Stimulated activated CD8-positive, alpha-beta memory T cell treated with anti-CD3 and anti-CD28 coated beads, Interleukin-12 subunit alpha, Interleukin-12 subunit beta, amount 100 ng/mL, for 4 hours (primary cell): Measurements from ENCODE around the gene ZNF655.

Experiments
- DNase-seq: peaks from one replicate; pipeline ENCODE4 v3.0.0-alpha.2; 2020; ENCODE audit warnings: low read depth

Gene ZNF655

DNA sequence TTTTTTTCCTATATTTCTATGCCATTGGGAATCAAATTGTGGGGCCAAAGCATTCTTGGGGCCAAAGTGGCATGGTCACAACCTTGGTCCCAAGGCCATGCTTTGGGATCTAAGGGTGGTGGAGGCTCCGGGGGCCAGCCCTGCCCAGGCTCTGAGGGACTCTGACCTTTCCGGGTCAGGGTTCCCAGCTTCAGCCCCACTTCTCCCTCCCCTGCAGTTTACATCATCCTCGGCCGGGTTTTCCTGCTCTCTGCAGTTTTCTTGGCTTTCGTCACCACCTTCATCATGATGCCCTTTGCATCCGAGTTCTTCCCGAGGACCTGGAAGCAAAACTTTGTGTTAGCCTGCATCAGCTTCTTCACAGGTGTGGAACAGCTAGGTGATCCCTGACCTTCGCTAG lies 48.1 kb downstream of the ZNF655 start:
- no peak for DNase-seq

DNA sequence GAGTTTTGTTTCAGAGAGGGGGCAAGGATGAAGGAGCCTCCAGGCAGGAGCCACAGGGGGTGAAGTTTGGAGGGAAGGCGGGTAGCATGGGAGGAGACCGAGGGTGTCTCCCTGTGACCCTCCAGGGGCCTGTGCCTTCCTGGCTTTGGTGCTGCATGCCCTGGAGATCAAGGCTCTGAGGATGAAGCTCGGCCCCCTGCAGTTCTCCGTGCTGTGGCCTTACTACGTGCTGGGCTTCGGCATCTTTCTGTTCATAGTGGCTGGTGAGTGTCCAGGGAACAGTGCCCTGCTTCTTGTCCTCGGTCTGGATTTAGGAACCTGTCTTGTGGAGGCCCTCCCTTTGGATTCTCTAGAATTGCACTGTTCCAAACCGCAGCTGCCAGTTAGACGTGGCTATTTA lies 49.1 kb downstream of the ZNF655 start:
- no peak for DNase-seq

DNA sequence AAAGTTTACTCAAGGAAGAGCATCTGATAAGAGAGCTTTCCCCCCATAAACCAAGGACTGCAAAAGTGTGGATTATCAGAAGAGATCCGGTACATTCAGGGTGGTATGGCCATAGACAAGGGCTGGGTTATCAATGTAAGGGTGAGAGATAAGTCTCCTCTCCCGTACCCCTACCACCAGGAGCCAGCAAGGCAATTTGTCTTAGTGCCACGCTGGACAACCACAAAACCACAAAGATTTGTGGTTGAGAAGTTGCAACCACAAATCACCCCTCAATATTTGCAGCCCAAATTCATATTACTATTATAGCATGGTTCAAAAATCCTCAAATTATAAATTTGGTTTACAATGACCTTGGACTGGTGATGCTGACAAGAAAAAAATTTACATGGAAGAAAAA lies 56.1 kb downstream of the ZNF655 start:
- DNase-seq = no peak

DNA sequence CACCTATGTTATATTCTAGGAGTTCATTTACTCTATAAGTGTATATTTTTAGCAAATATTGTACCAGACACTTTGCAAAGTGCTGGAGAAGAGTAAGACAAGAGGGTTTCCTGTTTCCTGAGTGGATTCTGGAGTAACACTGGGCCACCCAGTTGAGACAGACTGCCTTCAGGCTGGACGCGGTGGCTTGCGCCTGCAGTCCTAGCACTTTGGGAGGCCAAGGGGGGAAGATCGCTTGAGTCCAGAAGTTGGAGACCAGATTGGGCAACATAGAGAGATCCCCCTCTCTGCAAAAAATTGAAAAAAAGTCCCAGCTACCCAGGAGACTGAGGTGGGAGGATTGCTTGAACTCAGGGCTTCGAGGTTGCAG lies 57.5 kb downstream of the ZNF655 start:
- DNase-seq = no peak

DNA sequence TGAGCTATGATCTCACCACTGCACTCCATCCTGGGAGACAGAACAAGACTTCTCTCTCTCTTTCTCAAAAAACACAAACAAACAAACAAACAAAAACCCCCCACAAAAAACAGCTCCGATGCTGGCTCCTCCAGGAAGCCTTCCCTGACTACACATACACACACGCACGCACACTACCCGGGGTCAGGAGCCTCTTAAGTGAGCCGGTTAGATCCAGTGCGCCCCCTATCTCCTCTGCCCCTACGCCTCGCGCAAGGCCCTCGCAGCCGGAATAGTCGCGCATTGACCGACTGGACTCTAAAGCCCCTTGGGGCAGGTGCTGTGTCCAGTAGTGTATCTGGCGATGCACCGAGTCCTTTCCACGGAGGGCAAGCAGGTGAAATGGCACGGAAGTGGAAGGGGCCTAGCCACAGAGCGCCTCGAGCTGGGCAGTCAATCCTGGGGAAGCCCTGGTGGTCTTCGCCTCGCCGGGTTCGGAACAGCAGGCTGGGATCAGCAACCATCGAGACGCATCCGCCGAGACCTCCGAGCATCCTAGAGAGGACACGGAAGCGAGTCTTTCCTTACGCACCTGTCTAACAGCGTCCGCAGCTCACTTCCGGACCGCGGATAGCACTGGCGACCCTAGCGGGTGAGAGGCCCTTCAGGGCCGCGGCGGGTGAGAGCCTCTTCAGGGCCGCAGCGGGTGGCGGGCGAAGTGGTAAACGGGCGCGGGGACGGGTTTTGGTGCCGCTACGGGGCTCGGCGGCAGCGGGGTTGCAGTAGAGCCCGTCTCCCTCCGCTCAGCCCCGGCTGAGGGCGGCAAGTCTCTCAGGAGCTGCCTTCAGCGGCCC lies 58.1 kb downstream of the ZNF655 start, which contains the start of gene ZSCAN25:
Gene ZSCAN25, plus strand, starts transcription at position 588 of the 833 bp plus-strand sequence. CDS start 2,661 bp downstream, outside the sequence.
- DNase-seq = peak; percentile 70

DNA sequence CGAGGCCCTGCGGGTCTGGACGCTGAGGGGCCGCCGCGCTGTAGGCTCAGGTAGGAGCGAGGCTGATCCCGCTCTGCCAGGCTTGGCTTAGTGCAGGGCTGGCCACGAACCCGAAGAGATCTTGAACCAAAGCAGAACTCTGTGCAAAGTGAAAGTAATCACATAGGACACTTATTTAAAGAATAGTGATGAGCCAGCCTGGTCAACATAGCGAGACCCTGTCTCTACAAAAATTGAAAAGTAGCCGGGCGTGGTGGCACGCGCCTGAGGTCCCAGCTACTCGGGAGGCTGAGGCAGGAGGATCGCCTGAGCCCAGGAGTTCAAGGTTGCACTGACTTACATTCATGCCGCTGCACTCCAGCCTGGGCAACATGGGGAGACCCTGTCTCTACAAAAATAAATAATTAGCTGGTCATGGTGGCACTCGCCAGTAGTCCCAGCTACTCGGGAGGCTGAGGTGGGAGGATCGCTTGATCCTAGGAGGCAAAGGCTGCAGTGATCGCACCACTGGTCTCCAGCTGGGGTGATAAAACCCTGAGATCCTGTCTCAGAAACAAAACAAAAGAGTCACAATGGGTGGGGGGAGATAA lies 58.8 kb downstream of the ZNF655 start:
- no peak for DNase-seq

DNA sequence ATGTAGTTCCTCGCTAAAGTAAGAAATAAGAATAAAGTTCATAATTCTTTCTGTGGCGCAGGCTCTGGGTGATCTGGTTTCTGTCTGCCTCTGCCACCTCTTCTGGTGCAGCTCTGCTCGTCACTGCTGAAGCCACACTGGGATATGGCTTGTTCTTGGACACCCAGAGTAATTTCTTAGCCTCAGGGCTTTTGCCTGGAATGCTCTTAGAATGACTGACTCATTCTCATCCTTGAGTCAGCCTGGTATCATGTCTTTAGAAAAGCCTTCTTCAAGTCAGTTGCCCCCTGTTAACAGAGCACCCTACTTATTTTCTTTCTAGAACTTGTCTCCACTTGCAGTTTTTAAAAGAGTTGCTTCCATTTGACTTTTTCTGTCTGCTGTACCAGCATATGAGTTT lies 60.3 kb downstream of the ZNF655 start:
- no peak for DNase-seq

DNA sequence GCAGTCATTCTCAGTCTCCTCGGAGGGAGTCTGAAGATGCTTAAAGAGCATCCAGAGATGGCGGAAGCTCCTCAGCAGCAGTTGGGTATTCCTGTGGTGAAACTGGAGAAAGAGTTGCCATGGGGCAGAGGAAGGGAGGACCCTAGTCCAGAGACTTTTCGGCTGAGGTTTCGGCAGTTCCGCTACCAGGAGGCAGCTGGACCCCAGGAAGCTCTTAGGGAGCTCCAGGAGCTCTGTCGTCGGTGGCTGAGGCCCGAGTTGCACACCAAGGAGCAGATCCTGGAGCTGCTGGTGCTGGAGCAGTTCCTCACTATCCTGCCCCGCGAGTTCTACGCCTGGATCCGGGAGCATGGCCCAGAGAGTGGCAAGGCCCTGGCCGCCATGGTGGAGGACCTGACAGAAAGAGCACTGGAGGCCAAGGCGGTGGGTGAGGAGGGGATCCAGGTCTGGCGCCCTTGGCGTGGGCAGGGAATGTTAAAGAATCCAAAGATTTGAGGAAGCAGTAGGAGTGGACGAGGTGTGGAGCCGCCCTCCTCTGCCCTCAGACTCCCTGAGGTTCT lies 61.2 kb downstream of the ZNF655 start:
- no peak for DNase-seq

DNA sequence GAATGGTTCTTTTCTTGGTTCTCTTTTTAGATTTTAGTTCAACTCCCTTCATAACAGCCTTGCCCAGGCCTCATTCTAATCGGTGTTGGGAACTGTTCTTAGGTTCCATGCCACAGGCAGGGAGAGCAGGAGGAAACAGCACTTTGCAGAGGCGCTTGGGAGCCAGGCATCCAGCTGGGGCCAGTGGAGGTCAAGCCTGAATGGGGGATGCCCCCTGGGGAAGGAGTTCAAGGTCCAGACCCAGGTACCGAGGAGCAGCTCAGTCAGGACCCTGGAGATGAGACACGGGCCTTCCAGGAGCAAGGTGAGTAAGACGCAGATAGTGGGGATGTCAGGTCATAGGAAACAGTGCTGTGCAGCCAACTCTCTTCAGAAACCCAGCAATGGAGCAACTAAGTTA lies 62.8 kb downstream of the ZNF655 start:
- DNase-seq = no peak

DNA sequence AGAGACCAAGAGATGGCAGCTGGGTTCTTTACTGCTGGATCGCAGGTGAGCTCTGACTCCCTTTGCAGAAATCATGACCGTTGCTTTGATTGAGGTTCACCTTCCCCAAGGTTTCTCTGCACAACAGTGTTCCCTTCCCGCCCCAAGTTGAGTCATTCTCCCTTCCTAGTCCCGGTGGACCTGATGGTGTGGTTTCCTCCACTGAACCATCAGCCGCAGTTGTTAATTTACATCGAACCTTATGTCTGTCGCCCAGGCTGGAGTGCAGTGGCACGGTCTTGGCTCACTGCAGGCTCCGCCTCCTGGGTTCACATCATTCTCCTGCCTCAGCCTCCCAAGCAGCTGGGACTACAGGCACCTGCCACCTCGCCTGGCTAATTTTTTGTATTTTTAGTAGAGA lies 64.2 kb downstream of the ZNF655 start:
- no peak for DNase-seq

DNA sequence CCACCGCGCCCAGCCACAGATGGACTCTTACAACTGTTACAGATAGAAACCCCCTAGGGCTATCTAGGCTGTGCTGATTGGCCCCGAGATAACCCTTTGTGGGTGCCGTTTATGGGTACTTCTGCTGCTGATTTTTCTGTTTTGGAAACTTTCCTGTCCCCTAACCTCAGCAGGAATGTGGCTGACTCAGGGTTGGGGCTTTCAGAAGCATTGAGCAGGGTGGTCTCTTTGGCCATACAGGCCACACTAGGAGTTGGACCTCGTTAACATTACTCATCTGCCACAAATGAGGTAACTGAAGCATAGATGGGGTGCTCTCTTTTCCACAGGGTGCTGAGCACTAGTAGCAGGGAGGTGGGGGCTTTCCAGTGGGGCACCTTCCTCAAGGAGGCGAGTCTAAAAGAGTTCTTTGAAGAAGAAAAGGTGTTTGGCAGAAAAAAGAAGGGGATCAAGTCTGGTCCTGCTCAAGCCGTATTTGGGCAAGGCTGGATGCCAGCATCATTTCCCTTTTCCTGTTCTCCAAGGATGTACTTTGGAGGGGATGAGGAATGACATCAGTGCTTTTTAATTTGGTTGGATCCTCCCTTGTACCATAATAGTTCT lies 64.8 kb downstream of the ZNF655 start:
- DNase-seq = no peak

DNA sequence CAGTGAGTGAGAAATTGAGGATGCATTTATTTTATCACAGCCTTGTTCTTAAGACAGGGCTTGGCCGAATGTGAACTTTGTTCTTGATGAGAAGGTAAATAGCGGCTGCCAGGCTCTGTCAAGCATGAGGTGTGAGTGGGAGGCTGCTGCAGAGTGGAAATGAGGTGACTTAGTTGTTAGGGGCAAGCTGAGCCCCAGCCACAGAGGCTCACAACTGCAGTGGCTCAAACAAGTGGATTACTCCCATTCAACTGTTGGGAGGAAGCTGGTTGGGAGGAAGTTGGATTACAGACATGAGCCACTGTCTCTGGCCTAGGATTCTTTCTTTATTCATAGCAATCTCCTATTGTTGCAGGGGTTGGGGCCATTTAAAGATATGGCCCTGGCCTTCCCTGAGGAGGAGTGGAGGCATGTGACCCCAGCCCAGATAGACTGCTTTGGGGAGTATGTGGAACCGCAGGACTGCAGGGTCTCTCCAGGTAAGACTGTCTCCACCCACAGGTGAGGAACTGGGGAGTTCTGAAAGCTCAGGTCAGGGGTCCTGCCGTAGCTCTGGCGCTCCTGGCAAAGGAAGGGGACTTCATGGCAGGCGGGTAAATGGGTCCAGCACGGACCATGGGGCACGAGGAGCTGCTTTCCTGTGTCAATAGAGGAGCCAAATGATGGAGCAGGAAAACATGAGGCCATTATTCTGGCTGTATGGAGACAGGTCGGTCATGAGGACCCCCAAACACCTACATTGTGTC lies 65.4 kb downstream of the ZNF655 start:
- no peak for DNase-seq

DNA sequence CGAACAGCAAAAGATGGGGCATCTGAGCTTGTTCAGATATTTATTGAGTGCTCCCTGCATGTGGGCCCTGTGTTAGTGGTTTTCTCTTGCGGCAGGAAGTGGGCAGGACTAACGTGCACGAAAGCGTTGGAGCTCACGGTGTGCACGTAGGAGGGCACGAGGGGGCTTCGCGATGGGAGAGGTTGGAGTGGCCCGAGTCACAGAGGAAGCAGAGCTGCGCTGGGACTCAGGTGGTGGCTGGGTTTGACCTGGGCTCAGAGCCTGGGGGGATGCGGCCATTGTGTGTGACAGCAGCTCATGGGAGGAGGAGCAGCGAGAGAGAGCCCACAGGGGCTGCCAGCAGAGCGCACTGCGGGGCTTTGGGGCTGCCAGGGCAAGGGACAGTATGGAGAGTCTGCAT lies 66.0 kb downstream of the ZNF655 start:
- peak; percentile 46 for DNase-seq

DNA sequence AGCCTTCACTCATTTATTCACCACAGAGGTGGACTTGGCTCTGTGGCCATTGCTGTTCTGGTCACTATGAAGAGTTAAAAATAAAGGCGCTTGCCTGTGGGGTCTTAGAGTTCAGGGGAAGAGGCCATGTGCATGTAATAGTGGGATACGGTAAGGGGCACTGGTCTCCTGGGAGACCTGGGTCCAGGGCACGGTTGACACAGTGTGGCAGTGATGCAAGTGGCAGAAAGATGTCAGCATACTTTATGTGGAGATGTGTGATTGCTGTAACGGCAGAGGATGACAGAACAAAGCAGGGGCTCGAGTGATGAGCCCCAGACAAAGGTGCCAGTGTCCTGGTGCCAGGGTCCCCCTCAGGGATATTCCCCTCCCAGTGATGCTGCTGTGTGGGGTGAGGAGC lies 66.9 kb downstream of the ZNF655 start:
- DNase-seq = no peak

DNA sequence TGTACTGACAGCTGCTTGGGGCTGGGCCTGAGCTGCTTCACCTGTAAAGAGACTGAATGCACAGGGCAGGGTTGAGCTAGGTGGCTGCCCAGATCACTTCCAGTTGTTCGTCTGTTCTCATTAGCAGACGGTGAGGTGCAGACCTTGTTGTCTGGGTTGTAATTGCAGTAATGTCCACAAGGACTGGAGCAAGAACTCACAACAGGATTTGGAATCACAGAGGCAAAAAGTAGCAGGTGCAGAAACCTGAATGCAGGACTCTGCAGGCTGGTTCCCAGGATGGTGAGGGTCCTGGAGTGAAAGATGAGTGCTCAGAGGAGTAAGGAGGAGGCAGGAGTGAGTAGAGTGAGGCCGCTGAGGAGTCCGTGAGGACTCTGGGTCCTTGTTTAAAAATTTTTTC lies 67.5 kb downstream of the ZNF655 start:
- no peak for DNase-seq
